ENCODE data around the gene OSBPL5.

Gene OSBPL5

GRCh38 chr11:3133261-3134217, 31.6 kb downstream of the OSBPL5 start:
- no peak for DNase-seq

DNA sequence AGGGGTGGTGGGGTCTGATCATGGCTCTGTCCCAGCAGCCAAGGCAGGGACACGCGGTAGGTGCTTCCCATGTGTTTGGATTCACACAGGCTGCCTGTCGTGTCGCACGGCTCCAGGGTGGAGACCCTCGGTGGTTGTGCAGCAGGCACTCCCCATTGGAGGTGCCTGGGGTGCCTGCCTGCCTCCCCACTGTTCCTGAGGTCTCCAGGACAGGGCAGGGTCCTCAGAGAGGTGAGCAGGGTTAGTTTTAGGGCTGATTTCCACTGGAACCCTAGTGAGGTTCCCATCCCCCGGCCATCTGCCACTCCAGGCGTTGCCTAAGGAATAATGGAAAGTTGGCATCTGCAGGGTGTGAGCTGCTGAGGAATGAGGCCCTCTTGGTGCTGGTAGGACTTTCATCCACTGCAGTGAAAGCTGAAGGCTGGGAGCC, 32.3 kb downstream of the OSBPL5 start:
- DNase-seq, result no peak

DNA sequence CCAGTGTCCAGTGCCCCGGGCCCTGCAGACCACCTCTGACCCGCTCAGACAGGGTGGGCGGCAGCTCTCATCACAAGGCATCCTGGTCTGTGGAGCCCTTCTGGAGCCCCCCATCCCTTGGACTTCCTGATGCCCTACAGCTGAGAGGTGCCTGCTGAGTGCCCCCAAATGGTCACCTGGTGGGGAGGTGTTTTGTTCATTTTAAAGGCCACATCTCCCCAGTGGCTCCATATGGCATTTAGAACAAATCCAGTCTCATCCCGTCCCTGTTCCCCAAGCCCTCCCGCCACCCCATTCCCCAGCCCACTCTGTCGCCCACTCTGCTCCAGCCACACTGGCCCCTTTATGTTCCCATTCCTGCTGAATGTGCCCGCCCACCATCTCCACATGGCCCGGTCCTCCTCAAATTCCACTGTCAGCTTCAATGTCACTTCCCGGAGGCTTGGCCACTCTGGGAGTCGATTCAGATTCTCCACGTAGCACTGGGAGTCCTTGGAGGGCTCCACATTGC, 32.8 kb downstream of the OSBPL5 start:
- DNase-seq, result no peak

GRCh38 chr11:3131330-3131941, 33.7 kb downstream of the OSBPL5 start:
- DNase-seq, result no peak

DNA sequence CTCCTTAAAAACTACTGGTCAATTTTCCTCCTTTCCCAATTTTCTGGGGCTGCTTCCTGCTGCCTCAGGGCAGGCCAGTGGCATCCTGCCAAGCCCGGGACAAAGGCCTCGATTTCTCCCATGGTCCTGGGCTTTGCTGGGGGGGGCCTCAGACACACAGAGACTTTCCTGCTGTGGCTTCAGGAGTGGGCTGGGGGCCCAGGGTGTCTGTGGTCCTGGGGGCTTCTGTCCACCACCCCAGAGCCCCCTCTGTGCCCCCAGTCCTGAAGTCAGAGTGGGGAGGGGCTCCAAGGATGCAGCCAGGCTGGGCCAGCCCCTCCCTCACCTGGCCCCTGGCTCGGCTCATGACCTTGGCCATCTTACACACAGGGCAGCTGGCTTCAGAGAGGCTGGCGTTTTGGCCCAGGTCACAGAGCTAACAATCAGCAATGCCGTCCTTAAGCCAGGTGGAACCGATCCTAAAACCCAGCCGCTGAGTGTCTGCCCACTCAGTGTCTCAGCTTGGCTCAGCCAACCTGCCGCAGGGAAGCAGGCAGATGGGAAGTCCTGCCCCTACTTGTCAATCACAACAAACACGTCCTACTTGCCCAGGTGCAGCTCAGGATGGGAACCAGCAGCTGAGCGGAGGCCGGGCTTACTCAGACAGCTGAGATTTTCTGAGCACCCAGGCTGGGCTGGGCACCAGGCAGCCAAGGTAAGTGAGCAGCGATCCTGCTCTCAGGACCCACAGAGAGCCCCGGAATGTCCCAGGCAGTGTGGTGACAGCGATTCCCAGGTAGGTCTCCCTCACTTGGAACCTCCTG, 34.6 kb downstream of the OSBPL5 start:
- no peak for DNase-seq

DNA sequence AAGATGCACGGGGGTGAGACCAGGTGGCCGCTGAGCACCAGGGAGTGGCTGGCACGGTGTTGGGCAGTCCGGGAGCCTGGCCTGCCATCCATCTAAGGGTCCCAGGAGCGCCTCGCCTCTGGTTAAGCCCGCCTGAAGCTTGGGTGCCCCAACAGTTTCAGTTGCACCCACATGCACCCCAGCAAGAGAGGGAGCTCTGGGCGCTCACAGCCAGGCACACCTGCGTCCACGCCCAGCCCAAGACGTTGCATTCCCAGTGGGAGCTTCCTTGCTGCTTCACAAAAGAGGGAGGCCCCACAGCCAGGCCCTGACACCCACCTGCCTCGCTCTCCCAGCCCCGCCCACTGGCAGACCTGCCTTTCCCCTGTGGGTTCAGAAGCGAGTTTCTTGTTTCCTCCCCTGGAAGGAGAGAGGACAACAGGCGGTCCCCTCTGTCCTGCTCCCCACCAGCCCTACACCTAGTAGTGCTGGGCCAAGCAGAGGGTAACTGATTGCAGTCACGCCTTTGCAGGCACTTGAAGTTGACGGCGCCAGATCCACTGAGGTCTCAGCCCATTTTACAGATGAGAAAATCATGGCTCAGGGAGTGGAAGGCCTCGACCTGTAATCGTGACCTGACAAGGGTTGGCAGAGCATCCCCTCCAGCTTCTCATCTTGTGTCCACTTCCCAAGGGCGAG, 35.4 kb downstream of the OSBPL5 start:
- DNase-seq, result no peak

GRCh38 chr11:3129181-3129590, 35.9 kb downstream of the OSBPL5 start:
- DNase-seq, result no peak

DNA sequence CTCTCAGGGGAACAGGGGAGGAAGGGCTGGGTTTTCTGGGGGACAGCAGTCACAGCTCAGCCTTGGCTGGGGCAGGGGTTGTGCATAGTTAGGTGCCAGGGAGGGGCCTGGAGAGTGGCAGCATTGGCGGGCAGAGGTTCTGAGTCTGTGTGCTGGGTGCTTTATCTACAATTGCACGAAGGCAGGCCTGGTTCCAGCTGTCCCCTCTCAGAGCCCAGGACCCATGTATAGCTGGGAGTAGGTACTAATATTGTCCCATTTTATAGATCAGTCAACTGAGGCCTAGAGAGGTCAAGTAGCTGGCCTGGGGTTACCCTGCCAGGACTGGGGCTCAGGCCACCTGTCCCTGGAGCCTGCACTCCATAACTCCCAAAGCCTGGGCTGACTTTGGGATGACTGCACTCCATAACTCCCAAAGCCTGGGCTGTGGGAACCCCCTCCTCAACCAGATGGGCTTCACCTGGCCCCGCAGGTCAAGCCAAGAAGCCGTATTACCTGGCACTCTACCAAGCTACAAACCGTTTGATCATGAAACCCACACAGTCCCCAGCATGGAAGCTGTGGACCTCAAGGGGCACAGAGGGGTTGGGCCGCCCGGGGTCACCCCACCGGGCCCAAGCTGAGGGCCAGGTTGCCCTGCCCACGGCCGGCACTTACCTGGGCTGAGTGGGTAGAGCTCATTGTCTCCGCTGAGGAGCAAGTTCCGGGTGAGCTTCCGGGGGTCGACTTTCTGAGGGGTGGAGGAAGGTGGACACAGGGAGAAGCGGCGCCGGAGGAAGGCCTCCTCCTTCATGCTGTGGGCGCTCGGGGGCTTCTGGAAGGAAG, 36.5 kb downstream of the OSBPL5 start:
- no peak for DNase-seq

DNA sequence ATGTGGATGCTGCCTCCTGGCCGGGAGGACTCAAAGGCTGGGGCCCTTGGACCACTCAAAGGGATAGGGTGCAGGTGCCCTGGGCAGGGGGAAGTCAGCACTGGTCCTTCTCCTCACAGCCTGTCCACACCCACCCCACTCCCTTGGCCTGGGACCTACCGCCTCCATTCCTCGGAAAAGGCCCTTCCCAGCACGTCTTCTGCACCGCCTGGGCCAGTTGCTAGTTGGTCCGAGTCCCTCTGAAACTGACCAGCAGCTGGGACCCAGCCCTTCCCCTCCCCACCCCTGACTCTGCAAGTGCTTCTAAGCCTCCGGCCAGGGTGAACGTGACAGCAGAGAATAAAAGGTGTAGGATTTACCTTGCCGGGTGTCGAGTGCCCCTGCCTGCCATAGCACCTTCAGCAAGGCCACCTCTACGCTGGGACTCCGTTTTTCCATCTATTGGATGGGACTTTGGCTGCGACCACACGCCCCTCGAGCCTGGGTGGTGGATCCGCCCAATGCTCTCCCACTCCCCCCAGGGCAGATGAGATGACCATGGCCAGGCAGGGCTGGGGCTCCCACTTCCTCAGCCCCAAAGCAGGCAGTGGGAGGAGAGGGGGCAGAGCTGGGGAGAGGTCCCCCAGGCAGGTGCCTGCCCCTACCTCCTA, 37.3 kb downstream of the OSBPL5 start:
- no peak for DNase-seq

GRCh38 chr11:3126901-3127691, 38.0 kb downstream of the OSBPL5 start:
- no peak for DNase-seq

- DNase-seq, result no peak
Observed at GRCh38 chr11:3126207-3126865, 38.8 kb downstream of the OSBPL5 start.

DNA sequence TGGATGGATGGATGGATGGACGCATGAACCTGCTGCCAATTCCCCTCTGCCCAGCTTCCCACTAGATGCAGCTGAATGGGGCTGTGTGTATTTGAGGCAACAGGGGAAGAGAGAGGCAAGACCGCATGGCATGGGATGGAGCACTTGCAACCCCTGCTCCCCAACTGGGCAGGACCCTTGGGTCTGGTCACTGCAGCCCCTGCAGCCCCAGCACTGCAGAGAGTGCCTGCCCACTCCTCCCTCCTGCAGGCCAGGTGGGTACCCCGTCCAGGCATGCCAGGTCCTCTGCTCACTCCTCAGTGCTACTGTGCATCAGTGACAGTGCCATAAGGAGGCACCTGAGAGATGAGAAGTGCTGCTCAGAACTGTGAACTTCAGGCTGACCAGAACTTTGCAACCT, 40.3 kb downstream of the OSBPL5 start:
- no peak for DNase-seq

- DNase-seq, result no peak
Observed at GRCh38 chr11:3123761-3124733, 41.1 kb downstream of the OSBPL5 start.

GRCh38 chr11:3123305-3123704, 41.8 kb downstream of the OSBPL5 start:
- no peak for DNase-seq

DNA sequence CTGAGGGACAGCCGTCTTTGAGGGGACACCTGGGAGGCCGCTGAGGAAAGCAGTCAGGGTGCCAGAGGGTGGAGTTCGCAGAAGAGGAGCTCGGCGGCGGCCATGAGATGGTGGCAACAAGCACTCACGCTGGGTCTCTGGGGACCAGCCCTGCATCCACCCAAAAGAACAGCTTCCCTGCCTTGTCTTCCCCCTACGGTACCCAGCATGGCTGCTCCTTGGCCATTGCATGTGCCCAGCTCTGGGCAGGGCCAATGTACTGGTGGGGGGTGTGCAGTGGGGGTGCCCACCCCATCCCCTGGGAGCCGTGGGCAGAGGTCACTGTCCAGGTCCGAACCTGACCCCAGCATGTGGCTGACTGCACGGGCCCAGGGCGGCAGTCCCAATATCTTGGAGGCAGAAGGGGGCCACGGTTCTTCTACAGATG, 42.3 kb downstream of the OSBPL5 start:
- DNase-seq, result no peak

GRCh38 chr11:3121931-3122774, 43.0 kb downstream of the OSBPL5 start:
- DNase-seq, result no peak

DNA sequence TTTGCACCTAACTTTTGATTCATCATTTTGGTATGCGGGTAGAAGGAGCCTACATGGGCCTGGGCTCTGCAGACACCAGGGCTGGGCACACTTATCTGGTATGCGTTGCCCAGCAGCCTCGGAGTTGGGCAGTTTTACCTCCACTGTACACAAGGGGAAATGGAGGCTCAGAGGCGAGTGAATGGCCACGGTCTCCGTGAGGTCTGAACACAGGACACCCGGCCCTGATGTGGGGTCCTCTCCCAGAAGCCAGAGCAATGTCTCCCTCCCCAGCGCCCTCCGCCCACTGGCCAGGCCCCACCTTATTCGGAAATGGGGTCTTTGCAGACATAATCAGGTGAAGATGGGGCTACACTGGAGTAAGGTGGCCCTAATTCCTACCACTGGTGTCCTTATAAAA, 43.7 kb downstream of the OSBPL5 start:
- DNase-seq, result no peak
